ENCODE measurements around the gene NUDT4B. TPM values are rescaled to one million over a fixed set of nuclear protein-coding genes. Genes with fewer than 3 reads are reported as not detected.

NUDT4B gene
- total RNA-seq, 2 donors from 2014 or later: 0.58 TPM; not detected in 1

Other genes with a start within 250 kb of the NUDT4B start
- 10 to 100 TPM; 14.1 to 25.6 TPM for gene NBPF14, start 152.8 kb upstream of the NUDT4B start, total RNA-seq
- gene PDE4DIP, start 95.7 kb downstream of the NUDT4B start, total RNA-seq: 10 to 100 TPM; 47.2 to 66.0 TPM